ENCODE data around the gene ASB13.

The ASB13 gene

DNA sequence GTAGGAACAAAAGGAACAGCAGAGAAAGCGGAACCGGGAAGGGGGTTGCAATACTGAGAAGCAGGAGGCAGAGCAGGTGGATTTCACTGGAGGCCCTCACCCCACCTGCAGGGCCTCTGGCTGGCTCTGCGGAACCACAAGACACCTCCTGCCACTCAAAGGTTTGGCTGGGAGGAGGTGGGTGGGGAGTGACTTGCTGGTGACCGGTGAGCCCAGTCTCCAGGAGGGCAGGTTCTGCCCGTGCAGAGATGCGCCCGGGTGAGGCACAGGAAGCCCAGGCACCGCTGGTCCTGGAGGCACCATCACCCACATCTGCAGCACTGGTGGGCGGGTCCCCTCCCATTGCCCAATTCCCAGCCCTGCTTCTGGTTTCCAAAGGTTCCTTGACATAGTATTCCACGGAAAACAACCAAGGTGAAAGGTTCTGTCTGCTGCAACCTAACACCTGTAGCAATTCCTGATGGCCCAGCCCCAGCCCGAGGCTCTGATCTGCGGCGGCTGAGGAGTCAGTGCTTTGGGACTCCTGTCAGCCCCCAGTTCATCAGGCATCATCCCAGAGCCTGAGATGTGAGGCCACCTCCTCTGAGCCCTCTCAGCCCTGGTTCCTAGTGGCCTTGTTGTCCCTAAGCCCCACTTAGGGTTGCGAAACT lies 77.3 kb downstream of the ASB13 start:
- no peak for DNase-seq (ENCODE audit: low read depth in 2 of 2)

Measured in stimulated activated CD4-positive, alpha-beta T cell treated with anti-CD3 and anti-CD28 coated beads, Interleukin-1b, Interleukin-23, amount 100 ng/mL, for 1 hour (primary cell).